K562 (cell line): Measurements from ENCODE around the gene ATP4B.

Source experiments
- NFE2L1 ChIP-seq: fragments of 450-650 bp; IDR thresholded peaks from 2 replicates; pipeline ENCODE4 v1.6.1; 2016; ENCODE audit warnings: missing genetic modification characterization, low read depth, mild to moderate bottlenecking, missing compliant biosample characterization, moderate library complexity, borderline replicate concordance
- TAF9B ChIP-seq: fragments of 450-650 bp; IDR thresholded peaks from 2 replicates; pipeline ENCODE4 v1.6.1; 2018; ENCODE audit warnings: mild to moderate bottlenecking; ENCODE audit not compliant: partially characterized antibody
- ZFP36 ChIP-seq: fragments of 150-350 bp; IDR thresholded peaks from 2 replicates; pipeline ENCODE4 v1.6.1; 2018; ENCODE audit warnings: low read length, low read depth; ENCODE audit not compliant: partially characterized antibody
- ZNF274 ChIP-seq: IDR thresholded peaks from 2 replicates; pipeline ENCODE4 v1.6.1; 2011; ENCODE audit warnings: low read depth, mild to moderate bottlenecking, low read length, moderate library complexity, borderline replicate concordance
- TF ChIP-seq, protein P1 (sequence below): sonication (generic); formaldehyde crosslinking; IDR thresholded peaks from 2 replicates; pipeline ENCODE4 v1.8.0; 2023; ENCODE audit warnings: mild to moderate bottlenecking, missing genetic modification reagents

DNA sequence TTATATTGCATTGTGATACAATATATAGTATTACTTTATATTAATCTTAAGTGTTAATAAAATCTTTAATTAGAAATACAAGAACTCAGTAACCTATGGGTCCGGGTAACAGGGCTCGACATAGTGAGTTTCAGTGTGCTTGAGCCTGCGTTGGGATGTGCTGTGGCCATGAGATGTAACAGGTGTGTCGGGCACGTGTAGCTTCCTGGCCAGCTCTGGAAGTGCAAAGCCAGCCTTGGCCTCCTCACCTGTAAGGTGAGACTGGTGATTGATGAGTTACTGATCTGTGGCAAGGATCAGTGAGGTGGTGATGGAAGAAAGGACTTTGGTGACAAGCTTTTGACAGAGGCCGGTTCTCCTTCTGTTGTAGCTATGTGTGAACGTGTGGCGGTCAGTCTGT lies 19.2 kb downstream of the ATP4B start:
- TF ChIP-seq NFE2L1 (tag) (no peak), ZNF274 (no peak), ZFP36 (no peak), TAF9B (no peak)
- TF ChIP-seq, protein P1, sequence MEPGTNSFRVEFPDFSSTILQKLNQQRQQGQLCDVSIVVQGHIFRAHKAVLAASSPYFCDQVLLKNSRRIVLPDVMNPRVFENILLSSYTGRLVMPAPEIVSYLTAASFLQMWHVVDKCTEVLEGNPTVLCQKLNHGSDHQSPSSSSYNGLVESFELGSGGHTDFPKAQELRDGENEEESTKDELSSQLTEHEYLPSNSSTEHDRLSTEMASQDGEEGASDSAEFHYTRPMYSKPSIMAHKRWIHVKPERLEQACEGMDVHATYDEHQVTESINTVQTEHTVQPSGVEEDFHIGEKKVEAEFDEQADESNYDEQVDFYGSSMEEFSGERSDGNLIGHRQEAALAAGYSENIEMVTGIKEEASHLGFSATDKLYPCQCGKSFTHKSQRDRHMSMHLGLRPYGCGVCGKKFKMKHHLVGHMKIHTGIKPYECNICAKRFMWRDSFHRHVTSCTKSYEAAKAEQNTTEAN (CRISPR knock-in tag), result no peak
